Prostate gland (tissue), 2 donors: ENCODE data around the gene PATZ1.
A peak's percentile ranks its signal among the peaks of the same experiment; 100 is the strongest.

ENCODE experiments used
- CTCF ChIP-seq, 4 experiments: fragments of 200-600 bp in 2 of 4; fragments of 450-650 bp in 2 of 4; sonication (generic) in 2 of 4; IDR thresholded peaks; 1 replicate in 3 of 4; 2 replicates in 1 of 4; pipeline ENCODE4 v1.5.1; 2016 to 2019; ENCODE audit warnings: antibody characterized with exemption in 4 of 4, mild to moderate bottlenecking in 2 of 4, moderate library complexity in 2 of 4
- POLR2A ChIP-seq: fragments of 450-650 bp; IDR thresholded peaks from one replicate; pipeline ENCODE4 v1.6.1; 2016; ENCODE audit warnings: antibody characterized with exemption, mild to moderate bottlenecking
- POLR2AphosphoS5 ChIP-seq: sonication (generic); formaldehyde crosslinking; IDR thresholded peaks from one replicate; pipeline ENCODE4 v1.6.1; 2017; ENCODE audit warnings: antibody characterized with exemption

- no peak for TF ChIP-seq CTCF (IDR thresholded peaks at IDR 0.05)
- no peak for TF ChIP-seq POLR2A
- TF ChIP-seq POLR2AphosphoS5 = peak; percentile 36
Observed at GRCh38 chr22:31329029-31329428, 17.1 kb downstream of the PATZ1 start.
